IMR-90 (cell line): ENCODE results near the gene FRY. TPM values are rescaled to one million over a fixed set of nuclear protein-coding genes. Genes with fewer than 3 reads are reported as not detected.

Experiments used
- ATAC-seq: fragments of 200-7000 bp; cut with Tn5 transposase; 2 replicates; pipeline ENCODE4 v1.9.1; 2020; ENCODE audit warnings: low read depth, mild to moderate bottlenecking, moderate library complexity
- BruUV-seq: library from RNA; stranded (reverse); fragments of 400-500 nt; replicated peaks from 2 replicates; lab custom pipeline; 2021; lab: Mats Ljungman, UMichigan
- CTCF ChIA-PET: fragments of 300-600 bp; formaldehyde crosslinking; extraction: SDS; loops from one replicate; lab custom pipeline; 2021; ENCODE audit warnings: antibody characterized with exemption; lab: Yijun Ruan, JAX
- POLR2A ChIA-PET: fragments of 300-600 bp; sonication (Branson Sonifier 250); formaldehyde crosslinking; loops from one replicate; lab custom pipeline; 2022; ENCODE audit warnings: antibody characterized with exemption; ENCODE audit not compliant: unreplicated experiment; lab: Charles Lee
- DNase-seq: peaks from one replicate; pipeline ENCODE4 v3.0.0; 2013
- H2AFZ ChIP-seq: replicated peaks from 2 replicates; pipeline ENCODE3; 2013; ENCODE audit warnings: low read length, mild to moderate bottlenecking; ENCODE audit not compliant: poor library complexity
- H2AK5ac ChIP-seq: 2 replicates; pipeline ENCODE4 v1.6.1; 2013; ENCODE audit warnings: low read depth, low read length, inconsistent platforms
- H2AK9ac ChIP-seq: replicated peaks from 2 replicates; pipeline ENCODE3; 2013; ENCODE audit warnings: mild to moderate bottlenecking, low read depth, low read length, moderate library complexity; ENCODE audit not compliant: poor library complexity
- H2BK120ac ChIP-seq: 2 replicates; pipeline ENCODE4 v1.6.1; 2013; ENCODE audit warnings: low read depth, low read length, inconsistent platforms
- H2BK15ac ChIP-seq: 3 replicates; pipeline ENCODE4 v1.6.1; 2013; ENCODE audit warnings: low read depth, low read length, inconsistent platforms
- H2BK20ac ChIP-seq: 2 replicates; pipeline ENCODE4 v1.6.1; 2013; ENCODE audit warnings: low read depth, mild to moderate bottlenecking, inconsistent platforms, low read length, moderate library complexity
- H2BK5ac ChIP-seq: 2 replicates; pipeline ENCODE4 v1.6.1; 2013; ENCODE audit warnings: mild to moderate bottlenecking, low read depth, low read length, inconsistent platforms; ENCODE audit not compliant: poor library complexity, severe bottlenecking
- H3K14ac ChIP-seq: replicated peaks from 2 replicates; pipeline ENCODE4 v1.6.1; 2013; ENCODE audit warnings: low read depth, low read length, inconsistent platforms
- H3K18ac ChIP-seq: 2 replicates; pipeline ENCODE4 v1.6.1; 2013; ENCODE audit warnings: low read depth, low read length, control low read depth
- H3K23ac ChIP-seq: 2 replicates; pipeline ENCODE4 v1.6.1; 2013; ENCODE audit warnings: low read depth, low read length, inconsistent platforms
- H3K27ac ChIP-seq: 2 replicates; pipeline ENCODE4 v1.5.1; 2013; ENCODE audit warnings: mild to moderate bottlenecking, control low read depth, low read length; ENCODE audit not compliant: insufficient read depth
- H3K27me3 ChIP-seq: 2 replicates; pipeline ENCODE4 v1.6.1; 2013; ENCODE audit warnings: low read length; ENCODE audit not compliant: control insufficient read depth, insufficient read depth
- H3K36me3 ChIP-seq: 2 replicates; pipeline ENCODE4 v1.6.1; 2013; ENCODE audit warnings: low read length, mixed read lengths; ENCODE audit not compliant: control insufficient read depth, insufficient read depth
- H3K4ac ChIP-seq: 2 replicates; pipeline ENCODE4 v1.6.1; 2013; ENCODE audit warnings: low read depth, low read length, inconsistent platforms
- H3K4me1 ChIP-seq: 2 replicates; pipeline ENCODE4 v1.6.1; 2013; ENCODE audit warnings: low read length, mixed read lengths; ENCODE audit not compliant: control insufficient read depth, insufficient read depth
- H3K4me2 ChIP-seq: 2 replicates; pipeline ENCODE4 v1.6.1; 2013; ENCODE audit warnings: low read depth, mild to moderate bottlenecking, control low read depth, low read length, moderate library complexity
- H3K4me3 ChIP-seq: 2 replicates; pipeline ENCODE4 v1.5.1; 2013; ENCODE audit warnings: low read depth, mild to moderate bottlenecking, control low read depth, low read length, moderate library complexity; ENCODE audit not compliant: insufficient read depth
- H3K56ac ChIP-seq: 2 replicates; pipeline ENCODE4 v1.6.1; 2013; ENCODE audit warnings: low read length, inconsistent platforms; ENCODE audit not compliant: insufficient read depth; ENCODE audit errors: extremely low read depth
- H3K79me1 ChIP-seq, 2 experiments: 2 replicates each; pipeline ENCODE4 v1.6.1; 2013; ENCODE audit warnings: low read length in 2 of 2, inconsistent platforms in 1 of 2, low read depth in 1 of 2
- H3K9ac ChIP-seq: 2 replicates; pipeline ENCODE4 v1.6.1; 2013; ENCODE audit warnings: low read depth, low read length, control low read depth
- H3K9me1 ChIP-seq: 2 replicates; pipeline ENCODE4 v1.6.1; 2013; ENCODE audit warnings: low read length, inconsistent platforms; ENCODE audit not compliant: insufficient read depth
- H3K9me3 ChIP-seq: 2 replicates; pipeline ENCODE4 v1.6.1; 2013; ENCODE audit warnings: low read length; ENCODE audit not compliant: control insufficient read depth, insufficient read depth
- H4K20me1 ChIP-seq: 2 replicates; pipeline ENCODE4 v1.6.1; 2013; ENCODE audit warnings: low read length, inconsistent platforms; ENCODE audit not compliant: insufficient read depth
- H4K5ac ChIP-seq: 2 replicates; pipeline ENCODE4 v1.6.1; 2013; ENCODE audit warnings: mild to moderate bottlenecking, low read depth, low read length, control low read depth
- H4K8ac ChIP-seq, 2 experiments: 2 replicates each; pipeline ENCODE4 v1.6.1; 2013; ENCODE audit warnings: low read depth in 2 of 2, low read length in 2 of 2, control low read depth in 1 of 2, inconsistent platforms in 1 of 2
- H4K91ac ChIP-seq: 2 replicates; pipeline ENCODE4 v1.6.1; 2013; ENCODE audit warnings: low read depth, low read length, inconsistent platforms; ENCODE audit not compliant: insufficient read depth
- FOS ChIP-seq: fragments of 150-350 bp; IDR thresholded peaks from 2 replicates; pipeline ENCODE4 v1.6.1; 2016; ENCODE audit warnings: low read depth, low read length
- RCOR1 ChIP-seq: IDR thresholded peaks from 2 replicates; pipeline ENCODE4 v1.6.1; 2012; ENCODE audit warnings: mild to moderate bottlenecking, low read length, improper control_type of control experiment; ENCODE audit not compliant: insufficient replicate concordance
- RFX5 ChIP-seq: IDR thresholded peaks from 2 replicates; pipeline ENCODE4 v1.8.0; 2012; ENCODE audit warnings: low read depth, mild to moderate bottlenecking, low read length, moderate library complexity
- WGBS, 2 experiments: methylation state at CpG; one replicate each; pipeline versions ENCODE4 v1.1.5 to v1.1.7; 2013; ENCODE audit warnings: missing lambda C conversion rate in 2 of 2; ENCODE audit not compliant: insufficient read length in 1 of 2; ENCODE audit errors: extremely low coverage in 2 of 2; 5-methylcytosine and 5-hydroxymethylcytosine counted together
- dilution Hi-C: fragments of 300-500 bp; cut with HindIII; formaldehyde crosslinking; loops from one replicate; pipeline ENCODE4 v1.14.3; 2018; ENCODE audit warnings: low sequenced_read_pairs; ENCODE audit not compliant: unreplicated experiment
- in situ Hi-C: fragments of 300-500 bp; cut with MboI; formaldehyde crosslinking; loops from 3 replicates; pipeline ENCODE4 v1.14.3; 2019; ENCODE audit warnings: low sequenced_read_pairs, inconsistent platforms, mixed read lengths
- intact Hi-C: fragments of 100-400 bp; cut with micrococcal nuclease; formaldehyde crosslinking; loops from 2 replicates; pipeline ENCODE4 v1.10.0; 2022
- polyA plus RNA-seq, 3 experiments: library from polyadenylated mRNA; depleted of rRNA; stranded (reverse); fragments of >200 nt; gene quantifications; 2 replicates each; pipeline ENCODE4 v1.2.3, GENCODE V29; 2012; ENCODE audit warnings: low replicate concordance in 1 of 3
- total RNA-seq: library from RNA; depleted of rRNA; stranded (reverse); fragments of >200 nt; gene quantifications from 2 replicates; pipeline ENCODE4 v1.2.3, GENCODE V29; 2012

Gene FRY
- total and polyA plus RNA-seq, 2 of the 4 experiments (the other 2 are of a cell fraction), result 3.0 to 4.8 TPM

DNA sequence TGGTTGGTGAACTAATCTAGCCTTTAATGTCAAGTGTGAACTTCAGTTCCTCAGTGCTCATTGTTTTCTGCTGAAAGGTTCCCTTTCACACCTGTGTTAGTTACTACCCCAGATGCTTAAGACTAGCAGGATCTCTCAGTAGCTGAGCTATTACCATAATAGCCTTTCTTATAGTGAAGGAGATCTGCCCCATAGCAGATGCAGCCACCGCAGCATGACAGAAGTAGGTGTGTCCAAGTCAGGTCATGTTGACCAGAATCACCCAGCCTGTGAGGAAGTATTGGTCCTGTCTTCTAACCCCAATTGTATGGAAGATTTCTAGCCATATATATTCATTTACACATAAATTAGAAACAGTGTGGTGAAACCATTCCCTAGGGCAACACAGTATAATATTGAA lies 246.3 kb downstream of the FRY start:
- no peak overlapping the region for H3K18ac ChIP-seq
- CTCF ChIA-PET, result interaction anchor here (0.6 to 0.7 kb wide), 2 partner anchors 9 to 86 kb away, joined by 3 to 6 read pairs; no protein-coding TSS in a partner anchor
- in situ Hi-C loops (no loop called here), intact Hi-C loops (no loop called here), dilution Hi-C loops (no loop called here)
- H3K4ac ChIP-seq, result peak overlapping the region; percentile 14
- no peak overlapping the region; the same call in 1 of the 2 replicates for H4K91ac ChIP-seq
- H3K9me3 ChIP-seq, result no peaks in the 10 kb centered on the region
- H4K5ac ChIP-seq, result no peak overlapping the region
- no CpG with 5 or more reads among the region's 1 CpG for WGBS, 2 experiments
- H2AFZ ChIP-seq, result no peak overlapping the region
- H2BK20ac ChIP-seq, result no peak overlapping the region; the same call in 1 of the 2 replicates
- no peaks in the 10 kb centered on the region for H3K79me1 ChIP-seq
- no peak overlapping the region for H2BK15ac ChIP-seq
- no peak overlapping the region for H3K4me2 ChIP-seq
- no peak overlapping the region for H3K23ac ChIP-seq
- ATAC-seq (no peak), DNase-seq (no peak)
- peaks cover 15% of the 10 kb centered on the region for H3K36me3 ChIP-seq
- no peaks in the 10 kb centered on the region for H4K20me1 ChIP-seq
- POLR2A ChIA-PET, result no interaction called here
- no peak overlapping the region for H3K9ac ChIP-seq
- peak overlapping the region; percentile 9; the same call in 1 of the 2 replicates for H2BK120ac ChIP-seq
- no peak overlapping the region for H2BK5ac ChIP-seq
- H3K4me1 ChIP-seq, result peaks cover 5% of the 10 kb centered on the region; the same call in 1 of the 2 replicates
- H2AK9ac ChIP-seq, result no peak overlapping the region
- no peak overlapping the region for H3K4me3 ChIP-seq
- H4K8ac ChIP-seq, result no peak overlapping the region
- TF ChIP-seq RCOR1, result no peak
- TF ChIP-seq RFX5, result no peak
- TF ChIP-seq FOS, result no peak
- BruUV-seq, result no TSS peak
- H3K14ac ChIP-seq, result 0 out of 2 replicates have a peak overlapping the region, but pooled peaks have one; percentile 2
- H3K56ac ChIP-seq, result no peak overlapping the region
- no peak overlapping the region for H3K27ac ChIP-seq
- no peak overlapping the region for H2AK5ac ChIP-seq
- peaks cover 6% of the 10 kb centered on the region for H3K9me1 ChIP-seq
- H3K27me3 ChIP-seq, result no peaks in the 10 kb centered on the region
